ENCODE measurements around the gene ALG3.

Gene ALG3

DNA sequence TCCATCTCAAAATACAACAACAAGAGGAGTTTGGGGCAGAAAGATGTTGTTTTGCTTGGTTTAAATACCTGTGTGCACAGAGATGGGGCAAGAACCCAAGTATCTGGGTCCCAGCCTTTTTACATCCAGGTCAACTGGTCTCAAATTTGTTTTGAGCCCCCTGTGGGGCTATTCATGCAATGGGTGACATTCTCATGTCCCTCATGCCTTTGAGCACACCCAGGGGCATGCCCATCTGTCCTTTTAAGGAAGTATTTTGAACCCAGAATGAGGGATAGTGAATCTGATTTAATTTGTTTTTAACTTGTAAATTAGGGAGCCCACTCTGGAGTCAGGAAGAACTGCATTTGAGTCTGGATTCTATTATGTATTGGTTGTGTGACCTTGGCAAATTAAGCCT lies 47.9 kb downstream of the ALG3 start:
- ATAC-seq, result no peak
- Mint-ChIP-seq H3K9me3 (no peaks in the 10 kb centered on the region), H3K36me3 (peaks cover 3% of the 10 kb centered on the region), H3K27me3 (peaks cover 6% of the 10 kb centered on the region), H3K4me3 (no peak overlapping the region), H3K4me1 (no peaks in the 10 kb centered on the region), H3K27ac (no peak overlapping the region)

GRCh38 chr3:184198509-184198908 lies 50.3 kb downstream of the ALG3 start:
- H3K4me3 Mint-ChIP-seq, result no peak overlapping the region
- H3K36me3 Mint-ChIP-seq, result peaks cover 26% of the 10 kb centered on the region
- no peak overlapping the region for H3K27ac Mint-ChIP-seq
- no peaks in the 10 kb centered on the region for H3K4me1 Mint-ChIP-seq
- no peaks in the 10 kb centered on the region for H3K9me3 Mint-ChIP-seq
- H3K27me3 Mint-ChIP-seq, result no peaks in the 10 kb centered on the region
- ATAC-seq, result no peak

- Mint-ChIP-seq H3K27ac (no peak overlapping the region), H3K27me3 (no peaks in the 10 kb centered on the region), H3K4me3 (no peak overlapping the region), H3K4me1 (no peaks in the 10 kb centered on the region), H3K36me3 (peaks cover 46% of the 10 kb centered on the region), H3K9me3 (no peaks in the 10 kb centered on the region)
- no peak for ATAC-seq
Observed at GRCh38 chr3:184196536-184196935, 52.2 kb downstream of the ALG3 start.

DNA sequence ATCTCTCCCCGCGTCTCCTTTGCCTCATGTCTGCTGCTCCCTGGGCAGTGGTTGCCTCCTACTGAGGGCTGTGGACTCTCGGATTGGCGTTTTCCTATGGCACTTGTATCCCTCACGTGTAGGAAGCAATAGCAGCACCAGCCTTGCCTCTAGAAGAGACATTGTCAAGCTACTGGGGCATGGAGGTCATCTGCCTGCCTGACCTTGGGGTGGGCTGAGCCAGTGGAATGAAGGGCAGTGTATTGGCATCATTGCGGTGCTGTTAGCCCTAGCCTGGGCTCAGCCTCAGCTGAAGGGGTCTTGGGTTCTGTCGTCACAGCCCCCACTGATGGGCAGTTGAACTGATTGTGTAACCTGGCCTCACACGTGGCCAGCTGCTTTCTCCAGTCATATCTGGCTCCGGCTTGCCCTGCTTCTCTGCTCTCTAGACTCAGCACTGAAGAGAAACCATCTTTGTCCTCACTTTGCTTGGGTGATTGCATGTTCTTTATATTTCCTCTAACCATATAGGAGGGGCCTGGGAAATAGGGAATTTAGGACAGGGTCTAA lies 54.7 kb downstream of the ALG3 start:
- H3K4me1 Mint-ChIP-seq, result no peaks in the 10 kb centered on the region
- H3K27me3 Mint-ChIP-seq, result no peaks in the 10 kb centered on the region
- no peak overlapping the region for H3K27ac Mint-ChIP-seq
- H3K4me3 Mint-ChIP-seq, result no peak overlapping the region
- ATAC-seq, result no peak
- H3K9me3 Mint-ChIP-seq, result no peaks in the 10 kb centered on the region
- peaks cover 67% of the 10 kb centered on the region for H3K36me3 Mint-ChIP-seq

GRCh38 chr3:184192889-184193288 lies 55.9 kb downstream of the ALG3 start:
- Mint-ChIP-seq H3K27me3 (no peaks in the 10 kb centered on the region), H3K9me3 (no peaks in the 10 kb centered on the region), H3K27ac (no peak overlapping the region), H3K4me3 (no peak overlapping the region), H3K36me3 (peaks cover 74% of the 10 kb centered on the region), H3K4me1 (peaks cover 9% of the 10 kb centered on the region)
- ATAC-seq, result no peak
